IMR-90 (cell line): ENCODE results near the gene C20orf202.

Experiments
- CEBPB ChIP-seq: IDR thresholded peaks from 2 replicates; pipeline ENCODE4 v1.6.1; 2012; ENCODE audit warnings: low read depth, low read length, improper control_type of control experiment
- POLR2A ChIP-seq: IDR thresholded peaks from 2 replicates; pipeline ENCODE4 v1.6.1; 2012; ENCODE audit warnings: mild to moderate bottlenecking, low read depth, low read length
- RFX5 ChIP-seq: IDR thresholded peaks from 2 replicates; pipeline ENCODE4 v1.8.0; 2012; ENCODE audit warnings: low read depth, mild to moderate bottlenecking, low read length, moderate library complexity
- TF ChIP-seq, protein P1 (sequence below): conservative IDR thresholded peaks from 2 replicates; pipeline ENCODE4 v1.5.1; 2012; ENCODE audit warnings: mild to moderate bottlenecking, low read depth, low read length, improper control_type of control experiment

DNA sequence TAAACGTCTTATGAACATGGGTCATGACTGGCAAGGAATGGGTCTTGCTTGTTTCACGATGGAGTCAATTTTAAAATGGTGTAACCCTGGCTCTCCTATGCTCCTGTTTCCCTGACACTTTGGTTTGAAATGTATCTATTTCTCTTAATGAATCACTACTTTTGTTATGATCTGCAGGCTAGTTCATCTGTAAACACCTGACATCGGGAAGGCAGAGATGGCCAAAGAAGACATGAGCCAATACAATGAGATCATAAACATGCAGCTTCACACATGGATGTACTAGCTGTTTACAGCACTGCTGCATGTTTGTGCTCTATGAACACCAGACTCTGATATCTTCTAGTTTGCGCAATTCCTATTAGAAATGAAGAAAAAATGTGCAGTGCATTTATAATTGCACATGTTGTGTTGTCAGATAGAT, 11.6 kb downstream of the C20orf202 start:
- TF ChIP-seq CEBPB (peak; percentile 48), POLR2A (no peak), RFX5 (no peak)
- TF ChIP-seq, protein P1, sequence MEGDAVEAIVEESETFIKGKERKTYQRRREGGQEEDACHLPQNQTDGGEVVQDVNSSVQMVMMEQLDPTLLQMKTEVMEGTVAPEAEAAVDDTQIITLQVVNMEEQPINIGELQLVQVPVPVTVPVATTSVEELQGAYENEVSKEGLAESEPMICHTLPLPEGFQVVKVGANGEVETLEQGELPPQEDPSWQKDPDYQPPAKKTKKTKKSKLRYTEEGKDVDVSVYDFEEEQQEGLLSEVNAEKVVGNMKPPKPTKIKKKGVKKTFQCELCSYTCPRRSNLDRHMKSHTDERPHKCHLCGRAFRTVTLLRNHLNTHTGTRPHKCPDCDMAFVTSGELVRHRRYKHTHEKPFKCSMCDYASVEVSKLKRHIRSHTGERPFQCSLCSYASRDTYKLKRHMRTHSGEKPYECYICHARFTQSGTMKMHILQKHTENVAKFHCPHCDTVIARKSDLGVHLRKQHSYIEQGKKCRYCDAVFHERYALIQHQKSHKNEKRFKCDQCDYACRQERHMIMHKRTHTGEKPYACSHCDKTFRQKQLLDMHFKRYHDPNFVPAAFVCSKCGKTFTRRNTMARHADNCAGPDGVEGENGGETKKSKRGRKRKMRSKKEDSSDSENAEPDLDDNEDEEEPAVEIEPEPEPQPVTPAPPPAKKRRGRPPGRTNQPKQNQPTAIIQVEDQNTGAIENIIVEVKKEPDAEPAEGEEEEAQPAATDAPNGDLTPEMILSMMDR: no peak
